ENCODE measurements around the gene AP1S2. TPM values are rescaled to one million over a fixed set of nuclear protein-coding genes. Genes with fewer than 3 reads are reported as not detected.

The AP1S2 gene
- total and polyA plus RNA-seq, 9 of the 15 experiments (the other 6 are each of a cell fraction or from before 2014, with no cell fraction given): 11.1 to 64.2 (median 25.8) TPM

DNA sequence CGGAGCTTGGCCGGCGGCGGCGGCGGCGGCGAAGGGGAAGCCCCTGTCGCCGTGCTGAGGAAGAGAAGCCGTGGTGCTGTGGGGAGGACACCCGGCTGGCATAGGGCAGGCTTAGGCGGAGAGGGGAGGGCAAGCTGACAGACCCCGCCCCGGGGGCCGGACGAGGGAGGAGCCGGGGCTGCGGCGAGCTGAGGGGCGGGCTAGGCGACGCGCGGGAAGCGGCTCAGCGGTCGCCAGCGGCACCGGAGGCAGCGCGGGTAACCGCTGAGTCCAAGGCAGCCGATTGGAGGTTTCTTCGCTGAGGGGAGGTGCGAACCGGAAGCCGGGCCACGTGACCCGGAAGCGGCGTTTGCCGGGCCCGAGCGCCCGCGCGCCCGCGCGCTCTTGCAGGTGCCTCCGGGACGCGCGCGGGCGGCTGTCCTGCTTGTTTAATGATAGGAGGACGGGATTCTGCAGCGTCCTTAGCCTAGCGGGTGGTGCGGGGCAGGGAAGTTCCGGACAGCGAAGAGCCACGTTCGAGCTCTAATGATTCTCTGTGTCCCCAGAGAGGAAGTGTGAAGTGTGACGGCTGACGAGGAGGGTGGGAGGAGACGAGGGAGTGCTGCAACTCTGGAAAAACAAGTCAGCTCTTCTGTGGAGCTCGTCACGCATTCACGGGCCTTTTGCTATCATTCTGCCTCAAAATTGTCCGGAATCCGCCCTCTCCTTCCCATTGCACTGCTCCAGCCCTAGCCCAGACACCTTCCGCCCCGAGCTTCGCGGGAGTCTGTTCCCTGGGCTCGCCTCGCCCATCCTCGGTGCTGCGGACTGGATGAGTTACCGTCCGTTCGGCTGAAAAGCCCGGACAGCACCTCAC is at the start of gene AP1S2 (continued):
- TF ChIP-seq, protein P1, sequence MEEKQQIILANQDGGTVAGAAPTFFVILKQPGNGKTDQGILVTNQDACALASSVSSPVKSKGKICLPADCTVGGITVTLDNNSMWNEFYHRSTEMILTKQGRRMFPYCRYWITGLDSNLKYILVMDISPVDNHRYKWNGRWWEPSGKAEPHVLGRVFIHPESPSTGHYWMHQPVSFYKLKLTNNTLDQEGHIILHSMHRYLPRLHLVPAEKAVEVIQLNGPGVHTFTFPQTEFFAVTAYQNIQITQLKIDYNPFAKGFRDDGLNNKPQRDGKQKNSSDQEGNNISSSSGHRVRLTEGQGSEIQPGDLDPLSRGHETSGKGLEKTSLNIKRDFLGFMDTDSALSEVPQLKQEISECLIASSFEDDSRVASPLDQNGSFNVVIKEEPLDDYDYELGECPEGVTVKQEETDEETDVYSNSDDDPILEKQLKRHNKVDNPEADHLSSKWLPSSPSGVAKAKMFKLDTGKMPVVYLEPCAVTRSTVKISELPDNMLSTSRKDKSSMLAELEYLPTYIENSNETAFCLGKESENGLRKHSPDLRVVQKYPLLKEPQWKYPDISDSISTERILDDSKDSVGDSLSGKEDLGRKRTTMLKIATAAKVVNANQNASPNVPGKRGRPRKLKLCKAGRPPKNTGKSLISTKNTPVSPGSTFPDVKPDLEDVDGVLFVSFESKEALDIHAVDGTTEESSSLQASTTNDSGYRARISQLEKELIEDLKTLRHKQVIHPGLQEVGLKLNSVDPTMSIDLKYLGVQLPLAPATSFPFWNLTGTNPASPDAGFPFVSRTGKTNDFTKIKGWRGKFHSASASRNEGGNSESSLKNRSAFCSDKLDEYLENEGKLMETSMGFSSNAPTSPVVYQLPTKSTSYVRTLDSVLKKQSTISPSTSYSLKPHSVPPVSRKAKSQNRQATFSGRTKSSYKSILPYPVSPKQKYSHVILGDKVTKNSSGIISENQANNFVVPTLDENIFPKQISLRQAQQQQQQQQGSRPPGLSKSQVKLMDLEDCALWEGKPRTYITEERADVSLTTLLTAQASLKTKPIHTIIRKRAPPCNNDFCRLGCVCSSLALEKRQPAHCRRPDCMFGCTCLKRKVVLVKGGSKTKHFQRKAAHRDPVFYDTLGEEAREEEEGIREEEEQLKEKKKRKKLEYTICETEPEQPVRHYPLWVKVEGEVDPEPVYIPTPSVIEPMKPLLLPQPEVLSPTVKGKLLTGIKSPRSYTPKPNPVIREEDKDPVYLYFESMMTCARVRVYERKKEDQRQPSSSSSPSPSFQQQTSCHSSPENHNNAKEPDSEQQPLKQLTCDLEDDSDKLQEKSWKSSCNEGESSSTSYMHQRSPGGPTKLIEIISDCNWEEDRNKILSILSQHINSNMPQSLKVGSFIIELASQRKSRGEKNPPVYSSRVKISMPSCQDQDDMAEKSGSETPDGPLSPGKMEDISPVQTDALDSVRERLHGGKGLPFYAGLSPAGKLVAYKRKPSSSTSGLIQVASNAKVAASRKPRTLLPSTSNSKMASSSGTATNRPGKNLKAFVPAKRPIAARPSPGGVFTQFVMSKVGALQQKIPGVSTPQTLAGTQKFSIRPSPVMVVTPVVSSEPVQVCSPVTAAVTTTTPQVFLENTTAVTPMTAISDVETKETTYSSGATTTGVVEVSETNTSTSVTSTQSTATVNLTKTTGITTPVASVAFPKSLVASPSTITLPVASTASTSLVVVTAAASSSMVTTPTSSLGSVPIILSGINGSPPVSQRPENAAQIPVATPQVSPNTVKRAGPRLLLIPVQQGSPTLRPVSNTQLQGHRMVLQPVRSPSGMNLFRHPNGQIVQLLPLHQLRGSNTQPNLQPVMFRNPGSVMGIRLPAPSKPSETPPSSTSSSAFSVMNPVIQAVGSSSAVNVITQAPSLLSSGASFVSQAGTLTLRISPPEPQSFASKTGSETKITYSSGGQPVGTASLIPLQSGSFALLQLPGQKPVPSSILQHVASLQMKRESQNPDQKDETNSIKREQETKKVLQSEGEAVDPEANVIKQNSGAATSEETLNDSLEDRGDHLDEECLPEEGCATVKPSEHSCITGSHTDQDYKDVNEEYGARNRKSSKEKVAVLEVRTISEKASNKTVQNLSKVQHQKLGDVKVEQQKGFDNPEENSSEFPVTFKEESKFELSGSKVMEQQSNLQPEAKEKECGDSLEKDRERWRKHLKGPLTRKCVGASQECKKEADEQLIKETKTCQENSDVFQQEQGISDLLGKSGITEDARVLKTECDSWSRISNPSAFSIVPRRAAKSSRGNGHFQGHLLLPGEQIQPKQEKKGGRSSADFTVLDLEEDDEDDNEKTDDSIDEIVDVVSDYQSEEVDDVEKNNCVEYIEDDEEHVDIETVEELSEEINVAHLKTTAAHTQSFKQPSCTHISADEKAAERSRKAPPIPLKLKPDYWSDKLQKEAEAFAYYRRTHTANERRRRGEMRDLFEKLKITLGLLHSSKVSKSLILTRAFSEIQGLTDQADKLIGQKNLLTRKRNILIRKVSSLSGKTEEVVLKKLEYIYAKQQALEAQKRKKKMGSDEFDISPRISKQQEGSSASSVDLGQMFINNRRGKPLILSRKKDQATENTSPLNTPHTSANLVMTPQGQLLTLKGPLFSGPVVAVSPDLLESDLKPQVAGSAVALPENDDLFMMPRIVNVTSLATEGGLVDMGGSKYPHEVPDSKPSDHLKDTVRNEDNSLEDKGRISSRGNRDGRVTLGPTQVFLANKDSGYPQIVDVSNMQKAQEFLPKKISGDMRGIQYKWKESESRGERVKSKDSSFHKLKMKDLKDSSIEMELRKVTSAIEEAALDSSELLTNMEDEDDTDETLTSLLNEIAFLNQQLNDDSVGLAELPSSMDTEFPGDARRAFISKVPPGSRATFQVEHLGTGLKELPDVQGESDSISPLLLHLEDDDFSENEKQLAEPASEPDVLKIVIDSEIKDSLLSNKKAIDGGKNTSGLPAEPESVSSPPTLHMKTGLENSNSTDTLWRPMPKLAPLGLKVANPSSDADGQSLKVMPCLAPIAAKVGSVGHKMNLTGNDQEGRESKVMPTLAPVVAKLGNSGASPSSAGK (IDR thresholded peaks at IDR 0.05): peak; percentile 78
- TF ChIP-seq, protein P2, sequence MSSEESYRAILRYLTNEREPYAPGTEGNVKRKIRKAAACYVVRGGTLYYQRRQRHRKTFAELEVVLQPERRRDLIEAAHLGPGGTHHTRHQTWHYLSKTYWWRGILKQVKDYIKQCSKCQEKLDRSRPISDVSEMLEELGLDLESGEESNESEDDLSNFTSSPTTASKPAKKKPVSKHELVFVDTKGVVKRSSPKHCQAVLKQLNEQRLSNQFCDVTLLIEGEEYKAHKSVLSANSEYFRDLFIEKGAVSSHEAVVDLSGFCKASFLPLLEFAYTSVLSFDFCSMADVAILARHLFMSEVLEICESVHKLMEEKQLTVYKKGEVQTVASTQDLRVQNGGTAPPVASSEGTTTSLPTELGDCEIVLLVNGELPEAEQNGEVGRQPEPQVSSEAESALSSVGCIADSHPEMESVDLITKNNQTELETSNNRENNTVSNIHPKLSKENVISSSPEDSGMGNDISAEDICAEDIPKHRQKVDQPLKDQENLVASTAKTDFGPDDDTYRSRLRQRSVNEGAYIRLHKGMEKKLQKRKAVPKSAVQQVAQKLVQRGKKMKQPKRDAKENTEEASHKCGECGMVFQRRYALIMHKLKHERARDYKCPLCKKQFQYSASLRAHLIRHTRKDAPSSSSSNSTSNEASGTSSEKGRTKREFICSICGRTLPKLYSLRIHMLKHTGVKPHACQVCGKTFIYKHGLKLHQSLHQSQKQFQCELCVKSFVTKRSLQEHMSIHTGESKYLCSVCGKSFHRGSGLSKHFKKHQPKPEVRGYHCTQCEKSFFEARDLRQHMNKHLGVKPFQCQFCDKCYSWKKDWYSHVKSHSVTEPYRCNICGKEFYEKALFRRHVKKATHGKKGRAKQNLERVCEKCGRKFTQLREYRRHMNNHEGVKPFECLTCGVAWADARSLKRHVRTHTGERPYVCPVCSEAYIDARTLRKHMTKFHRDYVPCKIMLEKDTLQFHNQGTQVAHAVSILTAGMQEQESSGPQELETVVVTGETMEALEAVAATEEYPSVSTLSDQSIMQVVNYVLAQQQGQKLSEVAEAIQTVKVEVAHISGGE (CRISPR knock-in tag; IDR thresholded peaks at IDR 0.05): peak in 1 of 3 experiments; percentile 66; a peak in 1 of 6 replicates
- TF ChIP-seq ELF2 (CRISPR knock-in tag; IDR thresholded peaks at IDR 0.05) (peak; percentile 94), ZNF146 (CRISPR knock-in tag; IDR thresholded peaks at IDR 0.05; ENCODE audit: unreplicated experiment) (no peak), NCOA4 (IDR thresholded peaks at IDR 0.05; ENCODE audit: partially characterized antibody) (no peak), BACH1 (tag; IDR thresholded peaks at IDR 0.05) (no peak), HNRNPLL (IDR thresholded peaks at IDR 0.05; ENCODE audit: low read depth, low read length, poor library complexity, severe bottlenecking) (no peak), RHOXF2B (CRISPR knock-in tag; conservative IDR thresholded peaks at IDR 0.05) (no peak), HMGN3 (IDR thresholded peaks at IDR 0.05; ENCODE audit: borderline replicate concordance, extremely low read depth, insufficient read length, low read depth, low read length) (peak; percentile 83)
- TF ChIP-seq, protein P3, sequence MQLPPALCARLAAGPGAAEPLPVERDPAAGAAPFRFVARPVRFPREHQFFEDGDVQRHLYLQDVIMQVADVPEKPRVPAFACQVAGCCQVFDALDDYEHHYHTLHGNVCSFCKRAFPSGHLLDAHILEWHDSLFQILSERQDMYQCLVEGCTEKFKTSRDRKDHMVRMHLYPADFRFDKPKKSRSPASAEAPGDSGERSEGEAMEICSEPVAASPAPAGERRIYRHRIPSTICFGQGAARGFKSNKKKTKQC (CRISPR knock-in tag; IDR thresholded peaks at IDR 0.05): peak; percentile 61; the same call in 1 of the 2 replicates
